Caco-2 (cell line): Measurements from ENCODE around the gene STK24. TPM values are rescaled to one million over a fixed set of nuclear protein-coding genes. Genes with fewer than 3 reads are reported as not detected.
A peak's percentile ranks its signal among the peaks of the same experiment; 100 is the strongest.

Source experiments
- BruUV-seq: library from RNA; stranded (reverse); fragments of 400-500 nt; replicated peaks from 2 replicates; lab custom pipeline; 2021; lab: Mats Ljungman, UMichigan
- CTCF ChIA-PET: fragments of 300-600 bp; sonication (Branson Sonifier 250); formaldehyde crosslinking; loops from one replicate; lab custom pipeline; 2022; ENCODE audit warnings: antibody characterized with exemption; lab: Charles Lee
- POLR2A ChIA-PET: fragments of 300-600 bp; sonication (Branson Sonifier 250); formaldehyde crosslinking; loops from one replicate; lab custom pipeline; 2022; ENCODE audit warnings: antibody characterized with exemption; lab: Charles Lee
- DNase-seq, 2 experiments: peaks; one replicate each; pipeline versions ENCODE4 v3.0.0 to v3.0.0-alpha.2; 2020 to 2022
- H3K27me3 ChIP-seq: replicated peaks from 2 replicates; pipeline ENCODE4 v1.6.0; 2011; ENCODE audit warnings: low read length; ENCODE audit not compliant: control insufficient read depth, insufficient read depth
- H3K36me3 ChIP-seq: 2 replicates; pipeline ENCODE4 v1.5.1; 2011; ENCODE audit warnings: low read length; ENCODE audit not compliant: control insufficient read depth, insufficient read depth
- H3K4me1 ChIP-seq: fragments of 250-450 bp; sonication (Bioruptor Pico); 2 replicates; pipeline ENCODE4 v1.5.1; 2020; ENCODE audit warnings: mild to moderate bottlenecking
- H3K4me3 ChIP-seq: 2 replicates; pipeline ENCODE4 v1.5.1; 2011; ENCODE audit warnings: low read depth, mild to moderate bottlenecking, control low read depth, low read length
- H3K9me3 ChIP-seq: fragments of 250-450 bp; sonication (Bioruptor Pico); 2 replicates; pipeline ENCODE4 v1.5.1; 2020; ENCODE audit warnings: mild to moderate bottlenecking, moderate library complexity
- H3K27ac Mint-ChIP-seq: one replicate; pipeline ENCODE4 v1.8.0; 2022; ENCODE audit warnings: mixed read lengths; ENCODE audit not compliant: unreplicated experiment
- H3K27me3 Mint-ChIP-seq: one replicate; pipeline ENCODE4 v1.8.0; 2022; ENCODE audit warnings: mixed read lengths; ENCODE audit not compliant: insufficient read depth, unreplicated experiment
- H3K36me3 Mint-ChIP-seq: one replicate; pipeline ENCODE4 v1.8.0; 2022; ENCODE audit warnings: mild to moderate bottlenecking, mixed read lengths; ENCODE audit not compliant: insufficient read depth, unreplicated experiment
- H3K4me1 Mint-ChIP-seq: one replicate; pipeline ENCODE4 v1.8.0; 2022; ENCODE audit warnings: low read depth, mixed read lengths; ENCODE audit not compliant: unreplicated experiment
- H3K4me3 Mint-ChIP-seq: one replicate; pipeline ENCODE4 v1.8.0; 2022; ENCODE audit warnings: mild to moderate bottlenecking, moderate library complexity, mixed read lengths; ENCODE audit not compliant: unreplicated experiment
- H3K9me3 Mint-ChIP-seq: one replicate; pipeline ENCODE4 v1.8.0; 2022; ENCODE audit warnings: mixed read lengths; ENCODE audit not compliant: unreplicated experiment
- CTCF ChIP-seq, 2 experiments: fragments of 200-600 bp in 1 of 2; IDR thresholded peaks; 1 replicate in 1 of 2; 2 replicates in 1 of 2; pipeline versions ENCODE4 v1.5.1 to v1.8.0; 2011 to 2022; ENCODE audit warnings: antibody characterized with exemption in 1 of 2, control low read depth in 1 of 2, inconsistent platforms in 1 of 2, low read depth in 1 of 2, low read length in 1 of 2, mild to moderate bottlenecking in 1 of 2, moderate library complexity in 1 of 2; ENCODE audit not compliant: insufficient read depth in 1 of 2, severe bottlenecking in 1 of 2, unreplicated experiment in 1 of 2
- intact Hi-C: fragments of 100-400 bp; cut with micrococcal nuclease; formaldehyde crosslinking; loops from one replicate; pipeline ENCODE4 v1.10.0; 2022; ENCODE audit not compliant: unreplicated experiment
- total RNA-seq: library from RNA; stranded (reverse); gene quantifications from 2 replicates; pipeline ENCODE4 v1.2.3, GENCODE V29; 2022

STK24 gene
- total RNA-seq, 1 experiment from 2014 or later, result 253 TPM

DNA sequence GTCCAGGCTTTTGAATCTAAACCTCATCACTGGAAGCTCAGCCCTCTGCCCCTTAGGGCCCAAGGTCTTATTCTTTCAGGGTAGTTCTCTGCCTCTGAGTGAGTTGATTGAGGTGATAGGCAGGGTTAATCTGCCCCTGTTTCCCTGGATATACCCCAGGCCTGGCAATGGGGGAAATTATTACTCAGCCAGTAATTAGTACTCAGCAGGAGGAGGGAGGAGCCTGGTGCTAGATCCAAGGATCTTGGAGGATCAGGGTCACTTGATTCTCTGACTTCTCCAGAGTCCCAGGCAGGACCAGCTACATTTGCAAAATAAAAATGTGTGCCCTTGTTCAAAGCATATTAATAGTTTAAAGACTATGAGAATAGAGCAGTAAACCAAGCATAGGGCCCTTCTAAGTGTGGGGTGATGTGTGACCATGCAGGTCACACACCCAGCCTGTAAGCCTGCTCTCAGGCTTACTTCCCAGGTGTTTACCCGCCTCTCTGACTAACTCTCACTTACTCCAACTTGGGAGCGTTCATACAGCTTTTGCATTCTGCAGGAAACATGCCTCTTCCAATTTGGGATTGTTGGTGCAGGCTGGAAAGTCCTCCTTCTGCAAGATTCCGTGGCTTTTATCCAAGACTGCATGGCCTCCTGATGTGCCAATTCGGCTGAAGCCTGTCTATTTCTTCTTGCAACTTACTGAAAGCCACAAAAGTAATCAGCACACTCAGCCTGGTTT lies 7.9 kb upstream of the STK24 start:
- Mint-ChIP-seq H3K27ac (peak overlapping the region; percentile 17), H3K9me3 (peaks cover 6% of the 10 kb centered on the region), H3K27me3 (no peaks in the 10 kb centered on the region), H3K36me3 (peaks cover 5% of the 10 kb centered on the region), H3K4me3 (no peak overlapping the region), H3K4me1 (peaks cover 44% of the 10 kb centered on the region)
- POLR2A ChIA-PET, result no interaction called here
- H3K4me3 ChIP-seq, result no peak overlapping the region
- no peaks in the 10 kb centered on the region for H3K9me3 ChIP-seq
- H3K36me3 ChIP-seq, result no peaks in the 10 kb centered on the region
- CTCF ChIA-PET, result interaction anchor here (0.6 kb wide), 1 partner anchor 10 kb away, joined by 3 read pairs; no protein-coding TSS in a partner anchor
- BruUV-seq, result no TSS peak
- H3K27me3 ChIP-seq, result no peaks in the 10 kb centered on the region
- TF ChIP-seq CTCF (IDR thresholded peaks at IDR 0.05; ENCODE audit: insufficient read depth in 1 of 2, low read depth in 1 of 2, low read length in 1 of 2, severe bottlenecking in 1 of 2, unreplicated experiment in 1 of 2), result no peak
- intact Hi-C loops, result no loop called here
- DNase-seq, result no peak
- H3K4me1 ChIP-seq, result peaks cover 67% of the 10 kb centered on the region

GRCh38 chr13:98582947-98583346 lies 6.0 kb upstream of the STK24 start:
- ChIA-PET CTCF (interaction anchor here (1.6 kb wide), 1 partner anchor 70 kb away, joined by 8 read pairs; no protein-coding TSS in a partner anchor), POLR2A (no interaction called here)
- H3K9me3 ChIP-seq, result no peaks in the 10 kb centered on the region
- H3K27me3 Mint-ChIP-seq, result no peaks in the 10 kb centered on the region
- H3K4me3 Mint-ChIP-seq, result peak overlapping the region; percentile 34
- no peak for TF ChIP-seq CTCF (IDR thresholded peaks at IDR 0.05; ENCODE audit: insufficient read depth in 1 of 2, low read depth in 1 of 2, low read length in 1 of 2, severe bottlenecking in 1 of 2, unreplicated experiment in 1 of 2)
- peaks cover 9% of the 10 kb centered on the region for H3K36me3 Mint-ChIP-seq
- peak overlapping the region; percentile 75 for H3K27ac Mint-ChIP-seq
- H3K27me3 ChIP-seq, result no peaks in the 10 kb centered on the region
- H3K4me1 Mint-ChIP-seq, result peaks cover 58% of the 10 kb centered on the region
- no peaks in the 10 kb centered on the region for H3K36me3 ChIP-seq
- BruUV-seq, result no TSS peak
- intact Hi-C loops, result loop anchor here (1.0 to 2.0 kb wide), 2 partner anchors 16 to 67 kb away; no protein-coding TSS in a partner anchor
- DNase-seq, result peak; percentile 82 to 90
- no peak overlapping the region for H3K4me3 ChIP-seq
- H3K4me1 ChIP-seq, result peaks cover 78% of the 10 kb centered on the region
- H3K9me3 Mint-ChIP-seq, result no peaks in the 10 kb centered on the region

DNA sequence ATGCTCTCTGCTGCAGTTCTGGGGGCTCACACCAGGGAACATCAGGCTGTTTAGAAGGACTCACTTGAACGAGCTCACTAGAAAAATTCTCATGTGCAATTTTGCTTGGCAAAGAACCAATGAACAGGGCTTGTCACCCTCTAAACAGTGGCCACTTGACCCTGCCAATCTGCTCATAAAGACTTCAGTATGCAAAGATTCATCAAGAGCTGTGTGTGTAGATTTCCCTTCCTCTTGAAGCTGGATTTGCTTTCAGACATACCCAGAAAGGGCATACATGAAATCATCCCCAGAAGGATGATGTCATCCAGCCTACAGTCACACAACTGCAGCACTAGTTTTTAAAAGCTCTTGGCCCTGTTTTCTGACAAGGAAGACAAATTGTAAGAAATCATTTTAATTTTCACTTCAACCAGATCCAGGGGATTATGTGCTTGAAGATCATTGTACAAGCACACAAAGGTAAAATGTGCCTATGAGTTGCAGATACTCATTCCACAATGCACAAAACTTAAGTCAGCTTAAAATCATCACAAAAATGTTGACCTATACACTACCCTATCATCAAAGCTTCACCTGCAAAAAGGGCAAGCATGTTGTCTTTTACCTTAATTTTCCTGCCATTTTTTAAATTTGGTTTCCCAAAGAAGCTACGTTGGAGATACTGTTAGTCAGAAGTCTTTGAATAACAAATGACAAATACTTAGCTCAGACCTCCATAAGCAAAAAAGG lies 5.2 kb upstream of the STK24 start:
- Histone ChIP-seq H3K36me3 (no peaks in the 10 kb centered on the region), H3K27me3 (no peaks in the 10 kb centered on the region), H3K4me3 (no peak overlapping the region), H3K9me3 (no peaks in the 10 kb centered on the region), H3K4me1 (peaks cover 79% of the 10 kb centered on the region)
- CTCF ChIA-PET, result interaction anchor here (1.3 to 1.6 kb wide), 3 partner anchors 71 to 91 kb away, joined by 3 to 8 read pairs (median 6); no protein-coding TSS in a partner anchor
- POLR2A ChIA-PET, result no interaction called here
- Mint-ChIP-seq H3K27me3 (no peaks in the 10 kb centered on the region), H3K4me3 (peak overlapping the region; percentile 34), H3K27ac (peak overlapping the region; percentile 75), H3K4me1 (peaks cover 59% of the 10 kb centered on the region), H3K36me3 (peaks cover 13% of the 10 kb centered on the region), H3K9me3 (no peaks in the 10 kb centered on the region)
- DNase-seq, result no peak
- no peak for TF ChIP-seq CTCF (IDR thresholded peaks at IDR 0.05; ENCODE audit: insufficient read depth in 1 of 2, low read depth in 1 of 2, low read length in 1 of 2, severe bottlenecking in 1 of 2, unreplicated experiment in 1 of 2)
- intact Hi-C loops, result loop anchor here (2.0 kb wide), 1 partner anchor 17 kb away; no protein-coding TSS in a partner anchor
- no TSS peak for BruUV-seq
